GM19023 (cell line): Measurements from ENCODE around the gene NFATC3.
A peak's percentile ranks its signal among the peaks of the same experiment; 100 is the strongest.

ENCODE experiments used
- ATAC-seq: cut with Tn5 transposase; IDR thresholded peaks from one replicate; pipeline ENCODE4 v1.9.1; 2021; ENCODE audit warnings: mild to moderate bottlenecking, moderate library complexity; ENCODE audit not compliant: unreplicated experiment

The NFATC3 gene

DNA sequence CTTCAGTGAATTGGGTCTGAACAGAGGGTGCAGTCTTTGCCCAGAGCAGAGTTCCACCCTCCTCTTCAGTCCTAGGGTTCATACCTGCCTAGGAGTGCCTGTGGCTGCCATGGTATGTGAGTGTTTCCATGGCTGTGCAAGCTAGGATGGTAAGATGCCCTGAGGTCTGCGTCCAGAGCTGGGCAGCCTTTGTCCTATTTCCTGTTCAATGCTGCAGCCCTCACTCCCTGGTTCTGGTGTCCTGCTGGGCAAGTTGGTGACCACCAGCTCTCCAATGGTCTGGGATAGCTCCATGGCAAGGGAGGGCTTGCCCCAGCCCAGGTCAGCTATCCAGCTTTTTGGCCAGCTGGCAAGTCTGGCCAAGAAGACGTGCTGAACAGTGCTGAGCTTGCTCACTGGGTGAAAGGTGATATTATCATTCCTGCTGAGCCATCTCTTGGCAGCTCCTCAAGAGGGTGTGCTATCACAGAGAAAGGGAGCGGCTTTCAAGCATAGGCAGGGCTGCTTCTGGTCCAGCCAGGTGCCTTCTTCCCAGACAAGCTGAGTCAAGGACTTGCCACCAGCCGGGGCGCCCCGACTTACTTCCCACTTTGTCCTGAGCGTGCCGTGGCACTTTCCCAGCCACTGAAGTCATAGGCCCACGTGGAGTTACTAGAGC lies 13.0 kb upstream of the NFATC3 start:
- ATAC-seq = no peak

DNA sequence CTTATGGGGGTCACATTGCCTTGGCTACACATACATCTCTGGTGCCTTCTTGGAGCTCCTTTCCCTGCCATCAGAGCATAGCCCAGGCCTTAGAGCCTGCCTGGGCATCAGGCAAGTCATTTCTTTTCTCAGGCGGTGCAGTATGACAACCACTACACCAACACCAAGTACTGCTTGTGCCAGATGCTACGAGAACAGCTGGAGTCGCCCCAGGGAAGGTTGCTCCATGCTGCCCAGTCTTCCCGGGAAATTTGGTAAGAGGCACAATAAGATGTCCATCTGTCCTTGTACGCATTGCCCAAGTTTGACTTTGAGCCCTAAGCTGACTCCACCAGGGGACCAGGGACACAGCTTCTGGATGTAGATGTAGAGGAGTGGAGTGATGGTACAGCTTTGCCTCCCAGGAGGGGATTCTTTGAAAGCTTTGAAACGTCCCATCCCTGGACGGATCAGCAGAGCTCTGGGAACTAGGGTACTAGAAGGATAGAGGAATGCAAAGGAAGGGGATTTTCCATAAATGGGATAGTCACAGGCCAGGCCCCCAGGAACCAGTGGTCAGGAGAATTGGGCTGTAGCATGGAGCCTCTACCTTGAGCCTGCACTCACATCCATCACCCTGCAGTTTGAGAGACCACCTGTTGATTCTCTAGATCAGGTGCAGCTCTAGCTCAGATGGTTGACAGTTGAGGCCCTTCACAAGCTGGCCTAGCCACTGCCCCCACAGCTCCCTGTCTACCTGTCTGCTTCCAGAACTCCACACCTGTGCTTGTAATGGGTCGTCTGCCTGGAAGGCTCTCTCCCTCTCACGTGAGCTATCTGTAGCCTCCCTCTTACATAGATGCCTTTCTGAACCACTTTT lies 11.0 kb upstream of the NFATC3 start:
- ATAC-seq = no peak

- peak; percentile 67 for ATAC-seq
Measured at GRCh38 chr16:68074850-68075555, 10.2 kb upstream of the NFATC3 start.

- ATAC-seq = no peak
Measured at GRCh38 chr16:68075980-68076379, 9.2 kb upstream of the NFATC3 start.

- no peak for ATAC-seq
Measured at GRCh38 chr16:68076560-68076959, 8.6 kb upstream of the NFATC3 start.

GRCh38 chr16:68077866-68078700 lies 7.1 kb upstream of the NFATC3 start:
- ATAC-seq = no peak

DNA sequence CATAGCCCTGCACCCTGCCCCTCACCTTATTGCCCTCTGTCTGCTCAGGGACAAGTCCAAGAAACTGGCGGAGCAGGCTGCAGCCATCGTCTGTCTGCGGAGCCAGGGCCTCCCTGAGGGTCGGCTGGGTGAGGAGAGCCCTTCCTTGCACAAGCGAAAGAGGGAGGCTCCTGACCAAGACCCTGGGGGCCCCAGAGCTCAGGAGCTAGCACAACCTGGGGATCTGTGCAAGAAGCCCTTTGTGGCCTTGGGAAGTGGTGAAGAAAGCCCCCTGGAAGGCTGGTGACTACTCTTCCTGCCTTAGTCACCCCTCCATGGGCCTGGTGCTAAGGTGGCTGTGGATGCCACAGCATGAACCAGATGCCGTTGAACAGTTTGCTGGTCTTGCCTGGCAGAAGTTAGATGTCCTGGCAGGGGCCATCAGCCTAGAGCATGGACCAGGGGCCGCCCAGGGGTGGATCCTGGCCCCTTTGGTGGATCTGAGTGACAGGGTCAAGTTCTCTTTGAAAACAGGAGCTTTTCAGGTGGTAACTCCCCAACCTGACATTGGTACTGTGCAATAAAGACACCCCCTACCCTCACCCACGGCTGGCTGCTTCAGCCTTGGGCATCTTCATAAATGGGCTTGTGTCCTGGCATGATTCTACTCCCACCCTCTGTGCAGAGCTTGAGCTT lies 6.3 kb upstream of the NFATC3 start:
- no peak for ATAC-seq

GRCh38 chr16:68079376-68079625 lies 5.9 kb upstream of the NFATC3 start:
- no peak for ATAC-seq

- no peak for ATAC-seq
Measured at GRCh38 chr16:68079626-68080344, 5.4 kb upstream of the NFATC3 start.

DNA sequence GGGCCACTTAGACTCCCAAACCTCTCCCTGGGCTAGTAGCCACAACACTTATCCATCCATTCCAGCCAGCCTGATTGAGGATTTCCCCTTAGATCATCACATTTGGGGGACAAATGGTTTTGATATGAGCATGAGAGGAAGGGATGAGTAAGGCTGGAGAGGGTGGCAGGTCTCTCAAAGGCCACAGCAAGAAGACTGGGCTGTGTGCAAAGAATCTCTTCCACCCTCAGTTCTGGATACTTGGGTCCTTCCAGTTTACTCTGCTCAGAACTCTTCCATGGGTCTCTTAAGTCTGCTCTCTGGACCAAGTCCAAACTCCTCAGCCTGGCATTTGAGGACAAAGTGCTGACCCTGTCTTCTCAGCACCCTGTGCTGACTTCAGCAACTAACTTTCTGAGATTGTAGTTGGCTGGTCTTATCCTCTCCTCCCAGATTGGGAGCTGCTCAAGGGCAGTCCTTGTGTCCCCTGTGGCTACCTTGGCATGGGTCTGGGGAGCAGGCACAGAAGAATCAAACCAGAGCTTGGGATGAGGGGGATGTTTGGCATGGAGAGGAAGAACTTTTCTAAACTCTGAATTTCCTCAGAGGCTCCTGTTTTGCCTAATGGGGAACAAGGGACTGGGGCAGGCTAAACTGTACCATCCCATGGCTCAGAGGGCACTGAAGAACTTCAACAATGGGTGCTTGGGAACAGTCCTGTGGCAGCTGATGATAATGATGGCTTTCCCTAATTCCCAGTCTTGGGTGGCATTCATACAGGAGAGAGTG lies 3.1 kb upstream of the NFATC3 start:
- no peak for ATAC-seq

- ATAC-seq = no peak
Measured at GRCh38 chr16:68082629-68083238, 2.4 kb upstream of the NFATC3 start.

GRCh38 chr16:68083239-68083781 lies 1.9 kb upstream of the NFATC3 start:
- ATAC-seq = no peak

- ATAC-seq = no peak
Measured at GRCh38 chr16:68083861-68084503, 1.2 kb upstream of the NFATC3 start.

DNA sequence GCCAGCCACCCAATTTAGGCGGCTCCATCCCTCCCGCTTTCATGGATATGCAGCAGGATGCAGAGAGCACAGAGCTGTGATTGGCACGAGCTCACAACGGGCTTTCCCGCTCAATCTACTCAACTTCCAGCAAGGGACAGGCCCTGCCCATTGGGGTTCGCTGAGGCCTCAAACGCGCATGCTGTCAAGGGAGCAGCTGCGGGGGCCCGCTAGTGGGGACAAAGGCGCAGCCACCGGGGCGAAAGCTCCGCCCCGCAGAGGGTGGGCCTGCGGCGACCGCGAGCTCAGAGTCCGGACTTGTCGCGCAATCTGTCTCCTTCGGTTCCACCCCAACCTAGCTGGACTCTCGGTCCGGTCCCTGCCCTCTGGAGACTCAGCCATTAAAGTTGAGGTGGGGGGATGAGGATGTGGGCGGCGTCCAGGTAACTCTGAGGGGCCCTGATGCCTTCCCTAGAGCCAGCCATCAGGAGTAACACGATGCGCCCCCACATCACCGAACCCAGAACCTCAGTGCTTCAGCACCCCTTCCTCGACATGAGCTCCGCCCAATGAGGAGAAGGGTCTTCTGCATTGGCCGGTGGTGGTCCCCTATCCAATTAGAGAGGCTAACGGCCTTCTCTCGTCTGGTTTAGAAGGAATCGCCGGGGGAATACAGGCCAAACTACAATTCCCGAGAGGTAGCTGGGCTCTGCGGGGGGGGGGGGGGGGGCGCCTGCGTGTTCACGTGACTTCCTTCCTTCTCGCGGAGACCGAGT lies 489 bp upstream of the NFATC3 start:
- ATAC-seq = peak; percentile 64

GRCh38 chr16:68086336-68086841 lies 1.2 kb downstream of the NFATC3 start:
- no peak for ATAC-seq

GRCh38 chr16:68086860-68087268 lies 1.7 kb downstream of the NFATC3 start:
- no peak for ATAC-seq

DNA sequence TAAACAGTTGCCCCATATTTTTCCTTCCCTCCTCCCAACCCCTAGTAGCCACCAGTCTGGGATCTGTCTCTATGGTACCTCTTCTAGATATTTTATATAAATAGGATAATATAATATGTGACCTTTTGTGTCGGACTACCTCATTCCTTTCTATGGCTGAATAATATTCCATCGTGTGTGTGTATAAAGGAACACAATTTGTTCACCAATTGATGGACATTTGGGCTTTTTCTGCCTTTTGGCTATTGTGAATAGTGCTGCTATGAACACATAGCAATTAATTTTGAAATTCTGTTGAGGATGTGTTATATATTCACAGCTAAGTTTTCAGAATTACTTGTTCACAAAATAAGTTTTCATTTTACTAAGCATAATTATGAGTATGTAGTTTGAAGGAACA lies 2.5 kb downstream of the NFATC3 start:
- no peak for ATAC-seq
